PFSK-1 (cell line): ENCODE results near the gene CNTNAP5.

Experiments
- FOXP2 ChIP-seq: optimal IDR thresholded peaks from 2 replicates; pipeline ENCODE3; 2011; ENCODE audit warnings: borderline replicate concordance, control low read depth, inconsistent platforms; ENCODE audit not compliant: insufficient read depth; ENCODE audit errors: extremely low read length, extremely low read depth
- POLR2AphosphoS5 ChIP-seq: IDR thresholded peaks from 2 replicates; pipeline ENCODE4 v1.6.1; 2012; ENCODE audit warnings: low read depth, mild to moderate bottlenecking, control low read depth, low read length, moderate library complexity
- REST ChIP-seq, 2 experiments: IDR thresholded peaks; 2 replicates each; pipeline versions ENCODE4 v1.6.1 to v1.8.0; 2011 to 2012; ENCODE audit warnings: low read depth in 2 of 2, low read length in 2 of 2, control low read depth in 1 of 2, inconsistent platforms in 1 of 2, mild to moderate bottlenecking in 1 of 2, moderate library complexity in 1 of 2; ENCODE audit not compliant: insufficient read depth in 1 of 2
- SIN3A ChIP-seq: IDR thresholded peaks from 2 replicates; pipeline ENCODE4 v1.6.1; 2012; ENCODE audit warnings: mild to moderate bottlenecking, low read length, moderate library complexity, borderline replicate concordance; ENCODE audit not compliant: insufficient read depth
- TAF1 ChIP-seq: IDR thresholded peaks from 2 replicates; pipeline ENCODE4 v1.6.1; 2012; ENCODE audit warnings: low read length, control low read depth, borderline replicate concordance; ENCODE audit not compliant: insufficient read depth

CNTNAP5 gene

GRCh38 chr2:124884315-124884714 lies 859.2 kb downstream of the CNTNAP5 start:
- TF ChIP-seq REST (IDR thresholded peaks at IDR 0.05; ENCODE audit: insufficient read depth in 1 of 2, low read depth in 2 of 2, low read length in 2 of 2) = no peak
- TF ChIP-seq SIN3A = no peak
- no peak for TF ChIP-seq TAF1
- no peak for TF ChIP-seq POLR2AphosphoS5
- no peak for TF ChIP-seq FOXP2

GRCh38 chr2:124886216-124886615 lies 861.1 kb downstream of the CNTNAP5 start:
- no peak for TF ChIP-seq TAF1
- TF ChIP-seq FOXP2 = no peak
- TF ChIP-seq POLR2AphosphoS5 = no peak
- TF ChIP-seq SIN3A = no peak
- no peak for TF ChIP-seq REST (IDR thresholded peaks at IDR 0.05; ENCODE audit: insufficient read depth in 1 of 2, low read depth in 2 of 2, low read length in 2 of 2)

GRCh38 chr2:124887466-124887865 lies 862.4 kb downstream of the CNTNAP5 start:
- TF ChIP-seq POLR2AphosphoS5 (no peak), REST (IDR thresholded peaks at IDR 0.05; ENCODE audit: insufficient read depth in 1 of 2, low read depth in 2 of 2, low read length in 2 of 2) (no peak), SIN3A (no peak), TAF1 (no peak), FOXP2 (no peak)

- no peak for TF ChIP-seq POLR2AphosphoS5
- no peak for TF ChIP-seq REST (IDR thresholded peaks at IDR 0.05; ENCODE audit: insufficient read depth in 1 of 2, low read depth in 2 of 2, low read length in 2 of 2)
- TF ChIP-seq TAF1 = no peak
- TF ChIP-seq FOXP2 = no peak
- TF ChIP-seq SIN3A = no peak
Measured at GRCh38 chr2:124888431-124888830, 863.3 kb downstream of the CNTNAP5 start.

- no peak for TF ChIP-seq POLR2AphosphoS5
- no peak for TF ChIP-seq FOXP2
- no peak for TF ChIP-seq SIN3A
- no peak for TF ChIP-seq TAF1
- TF ChIP-seq REST (IDR thresholded peaks at IDR 0.05; ENCODE audit: insufficient read depth in 1 of 2, low read depth in 2 of 2, low read length in 2 of 2) = no peak
Measured at GRCh38 chr2:124894199-124894598, 869.1 kb downstream of the CNTNAP5 start.
